OCI-LY7 (cell line): Measurements from ENCODE around the gene LRRC34. TPM values are rescaled to one million over a fixed set of nuclear protein-coding genes. Genes with fewer than 3 reads are reported as not detected.

Experiments
- BruUV-seq: library from RNA; stranded (reverse); fragments of 400-500 nt; replicated peaks from 2 replicates; lab custom pipeline; 2021; lab: Mats Ljungman, UMichigan
- CTCF ChIA-PET: fragments of 300-600 bp; sonication (Branson Sonifier 250); formaldehyde crosslinking; loops from one replicate; lab custom pipeline; 2022; ENCODE audit warnings: antibody characterized with exemption; ENCODE audit not compliant: unreplicated experiment; lab: Charles Lee
- POLR2A ChIA-PET: fragments of 300-600 bp; sonication (Branson Sonifier 250); formaldehyde crosslinking; loops from one replicate; lab custom pipeline; 2022; ENCODE audit warnings: antibody characterized with exemption; lab: Charles Lee
- DNase-seq: peaks from one replicate; pipeline ENCODE4 v3.0.0-alpha.2; 2015; ENCODE audit warnings: low spot score
- H2AFZ ChIP-seq: fragments of 200-600 bp; sonication (generic), shearing (Covaris generic); 2 replicates; pipeline ENCODE4 v1.6.1; 2014; ENCODE audit warnings: mild to moderate bottlenecking, antibody characterized with exemption, low read length, moderate library complexity
- H3K27ac ChIP-seq: fragments of 200-600 bp; sonication (generic); 2 replicates; pipeline ENCODE4 v1.5.1; 2014; ENCODE audit warnings: mixed run types, low read depth, mild to moderate bottlenecking, moderate library complexity, low read length, inconsistent platforms; ENCODE audit not compliant: poor library complexity, severe bottlenecking
- H3K36me3 ChIP-seq: fragments of 200-600 bp; sonication (generic); 2 replicates; pipeline ENCODE4 v1.6.1; 2014; ENCODE audit warnings: mild to moderate bottlenecking, antibody characterized with exemption, low read length, moderate library complexity, mixed read lengths; ENCODE audit not compliant: insufficient read depth
- H3K4me1 ChIP-seq: fragments of 200-600 bp; sonication (generic); 2 replicates; pipeline ENCODE4 v1.5.1; 2014; ENCODE audit warnings: mild to moderate bottlenecking, low read length; ENCODE audit not compliant: insufficient read depth, poor library complexity, severe bottlenecking
- H3K4me2 ChIP-seq: fragments of 200-600 bp; sonication (generic); 2 replicates; pipeline ENCODE4 v1.6.1; 2014; ENCODE audit warnings: mild to moderate bottlenecking, low read length
- H3K4me3 ChIP-seq: fragments of 200-600 bp; sonication (generic); 2 replicates; pipeline ENCODE4 v1.5.1; 2014; ENCODE audit warnings: mild to moderate bottlenecking, low read depth, low read length; ENCODE audit not compliant: poor library complexity, severe bottlenecking
- H3K79me2 ChIP-seq: fragments of 200-600 bp; sonication (generic); 2 replicates; pipeline ENCODE4 v1.6.1; 2016; ENCODE audit warnings: low read depth, mild to moderate bottlenecking, low read length, moderate library complexity, mixed read lengths; ENCODE audit not compliant: insufficient read depth
- H3K9me2 ChIP-seq: fragments of 200-600 bp; sonication (generic); 2 replicates; pipeline ENCODE4 v1.6.1; 2016; ENCODE audit warnings: mild to moderate bottlenecking, low read length, mixed read lengths; ENCODE audit not compliant: insufficient read depth
- H3K9me3 ChIP-seq: fragments of 200-600 bp; sonication (generic); 2 replicates; pipeline ENCODE4 v1.6.1; 2014; ENCODE audit warnings: mild to moderate bottlenecking, mixed run types, low read length, mixed read lengths
- H4K20me1 ChIP-seq: fragments of 200-600 bp; sonication (generic); 2 replicates; pipeline ENCODE4 v1.6.1; 2014; ENCODE audit warnings: mild to moderate bottlenecking, antibody characterized with exemption, low read length, moderate library complexity, mixed read lengths; ENCODE audit not compliant: insufficient read depth
- EZH2phosphoT487 ChIP-seq: fragments of 200-600 bp; sonication (generic); IDR thresholded peaks from 2 replicates; pipeline ENCODE4 v1.6.1; 2018; ENCODE audit warnings: low read depth, borderline replicate concordance, mild to moderate bottlenecking, mixed run types, antibody characterized with exemption, low read length, moderate library complexity, mixed read lengths
- intact Hi-C: fragments of 100-400 bp; cut with micrococcal nuclease; formaldehyde crosslinking; loops from one replicate; pipeline ENCODE4 v1.10.0; 2022; ENCODE audit not compliant: unreplicated experiment
- total RNA-seq, 2 experiments: library from RNA; depleted of rRNA in 1 of 2; stranded (reverse); fragments of >200 nt in 1 of 2; shearing (Covaris generic) in 1 of 2; gene quantifications; 2 replicates each; pipeline ENCODE4 v1.2.3, GENCODE V29; 2014 to 2022
- TF ChIP-seq, protein P1 (sequence below): fragments of 200-600 bp; sonication (generic); conservative IDR thresholded peaks from 2 replicates; pipeline ENCODE4 v1.5.1; 2014; ENCODE audit warnings: mild to moderate bottlenecking, antibody characterized with exemption, low read length, moderate library complexity, mixed read lengths

LRRC34 gene
- total RNA-seq, 2 experiments from 2014 or later, result 2.2 to 3.3 TPM

DNA sequence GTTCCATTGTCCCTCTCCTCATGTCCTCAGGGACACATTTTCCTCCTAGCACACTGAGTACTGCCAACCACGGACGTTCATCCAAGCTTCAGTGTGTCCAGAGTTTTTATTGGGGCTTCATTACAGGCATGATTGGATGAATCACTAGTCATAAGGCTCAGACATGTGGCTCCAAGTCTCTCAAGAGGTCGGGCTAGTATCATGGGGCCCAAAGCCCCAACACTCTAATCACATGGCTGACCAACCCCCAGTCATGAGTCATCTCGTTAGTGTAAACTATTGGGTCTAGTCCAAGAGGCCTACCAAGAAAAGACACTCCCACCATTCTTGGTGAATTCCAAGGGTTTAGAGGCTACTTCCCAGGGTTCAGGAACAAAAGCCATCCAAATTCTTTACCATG lies 52.2 kb downstream of the LRRC34 start:
- Histone ChIP-seq H3K4me1 (peaks cover 32% of the 10 kb centered on the region), H3K4me3 (no peak overlapping the region), H3K79me2 (no peaks in the 10 kb centered on the region), H3K9me3 (peaks cover 8% of the 10 kb centered on the region), H3K27ac (no peak overlapping the region), H2AFZ (no peak overlapping the region), H3K36me3 (no peaks in the 10 kb centered on the region; the same call in 1 of the 2 replicates), H4K20me1 (no peaks in the 10 kb centered on the region), H3K9me2 (no peaks in the 10 kb centered on the region), H3K4me2 (no peak overlapping the region)
- TF ChIP-seq, protein P1, sequence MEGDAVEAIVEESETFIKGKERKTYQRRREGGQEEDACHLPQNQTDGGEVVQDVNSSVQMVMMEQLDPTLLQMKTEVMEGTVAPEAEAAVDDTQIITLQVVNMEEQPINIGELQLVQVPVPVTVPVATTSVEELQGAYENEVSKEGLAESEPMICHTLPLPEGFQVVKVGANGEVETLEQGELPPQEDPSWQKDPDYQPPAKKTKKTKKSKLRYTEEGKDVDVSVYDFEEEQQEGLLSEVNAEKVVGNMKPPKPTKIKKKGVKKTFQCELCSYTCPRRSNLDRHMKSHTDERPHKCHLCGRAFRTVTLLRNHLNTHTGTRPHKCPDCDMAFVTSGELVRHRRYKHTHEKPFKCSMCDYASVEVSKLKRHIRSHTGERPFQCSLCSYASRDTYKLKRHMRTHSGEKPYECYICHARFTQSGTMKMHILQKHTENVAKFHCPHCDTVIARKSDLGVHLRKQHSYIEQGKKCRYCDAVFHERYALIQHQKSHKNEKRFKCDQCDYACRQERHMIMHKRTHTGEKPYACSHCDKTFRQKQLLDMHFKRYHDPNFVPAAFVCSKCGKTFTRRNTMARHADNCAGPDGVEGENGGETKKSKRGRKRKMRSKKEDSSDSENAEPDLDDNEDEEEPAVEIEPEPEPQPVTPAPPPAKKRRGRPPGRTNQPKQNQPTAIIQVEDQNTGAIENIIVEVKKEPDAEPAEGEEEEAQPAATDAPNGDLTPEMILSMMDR, result no peak
- no peak for TF ChIP-seq EZH2phosphoT487
- no peak for DNase-seq
- ChIA-PET POLR2A (interaction anchor here (0.6 to 3.4 kb wide), 4 partner anchors 12 to 326 kb away, joined by 3 to 18 read pairs (median 4); partner anchors contain the start of gene MYNN), CTCF (no interaction called here)
- intact Hi-C loops, result loop anchor here (5.0 kb wide), 3 partner anchors 87 to 552 kb away; no protein-coding TSS in a partner anchor
- BruUV-seq, result no TSS peak

DNA sequence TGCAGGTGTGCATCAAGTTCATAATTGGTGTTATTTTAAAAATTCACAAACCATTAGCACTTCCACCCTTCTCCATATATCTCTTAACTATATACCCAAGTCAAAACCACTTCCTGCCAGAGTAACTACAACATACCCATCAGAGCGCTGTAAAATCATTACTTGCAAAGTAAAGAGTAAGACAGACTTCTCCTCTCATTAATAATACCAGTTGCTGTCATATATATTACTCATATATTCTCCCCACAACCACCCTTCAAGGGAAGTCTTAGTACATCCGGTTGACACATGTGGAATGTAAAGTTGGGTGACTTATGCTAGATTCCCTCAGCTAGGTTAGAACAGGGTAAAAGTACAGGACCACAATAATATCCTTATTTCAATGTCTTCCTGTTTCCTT lies 53.4 kb downstream of the LRRC34 start:
- CTCF ChIA-PET, result no interaction called here
- no TSS peak for BruUV-seq
- Histone ChIP-seq H3K36me3 (no peaks in the 10 kb centered on the region; the same call in 1 of the 2 replicates), H3K9me2 (no peaks in the 10 kb centered on the region), H4K20me1 (no peaks in the 10 kb centered on the region), H2AFZ (peak overlapping the region; percentile 69; the same call in 1 of the 2 replicates), H3K4me1 (peaks cover 23% of the 10 kb centered on the region), H3K4me3 (no peak overlapping the region), H3K9me3 (peaks cover 8% of the 10 kb centered on the region), H3K27ac (peak overlapping the region; percentile 4), H3K4me2 (peak overlapping the region; percentile 50), H3K79me2 (no peaks in the 10 kb centered on the region)
- intact Hi-C loops, result no loop called here
- POLR2A ChIA-PET, result interaction anchor here (0.6 to 3.4 kb wide), 5 partner anchors 9 to 1109 kb away, joined by 3 to 18 read pairs (median 5); partner anchors contain the start of gene MYNN
- TF ChIP-seq EZH2phosphoT487, result no peak
- TF ChIP-seq, protein P1, result no peak
- peak; percentile 29 for DNase-seq

DNA sequence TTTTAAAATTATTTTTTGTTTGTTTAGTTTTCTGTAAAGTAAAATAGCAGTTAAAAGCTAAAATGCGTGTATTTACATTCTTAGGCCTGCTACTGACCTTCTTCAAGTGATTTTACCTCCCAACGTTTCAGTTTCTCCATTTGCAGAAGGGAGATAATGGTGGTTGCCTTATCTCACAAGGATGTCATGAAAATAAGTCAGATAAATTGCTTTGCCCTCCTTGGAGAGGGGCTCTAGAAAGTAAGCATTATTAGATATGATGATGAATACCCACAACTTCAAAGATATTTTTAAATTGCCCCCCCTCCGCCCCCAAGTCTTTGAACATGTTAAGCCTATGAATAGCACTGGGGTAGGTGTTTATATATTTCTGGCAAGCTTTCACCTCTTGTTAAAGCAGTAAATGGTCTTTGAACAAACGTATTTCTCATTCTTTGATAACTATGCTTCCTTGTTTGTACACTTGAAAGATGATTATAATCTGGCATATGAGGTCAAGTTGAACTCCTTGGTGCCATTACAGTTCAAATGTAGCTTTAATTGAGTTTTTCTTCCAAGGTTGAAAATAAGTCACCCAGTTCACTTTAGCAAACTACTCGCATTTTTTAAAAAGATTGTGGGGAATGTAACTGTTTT lies 54.2 kb downstream of the LRRC34 start:
- BruUV-seq, result no TSS peak
- H2AFZ ChIP-seq, result peak overlapping the region; percentile 69
- DNase-seq, result no peak
- intact Hi-C loops, result no loop called here
- H3K27ac ChIP-seq, result no peak overlapping the region
- no peaks in the 10 kb centered on the region for H4K20me1 ChIP-seq
- H3K9me2 ChIP-seq, result no peaks in the 10 kb centered on the region
- peaks cover 15% of the 10 kb centered on the region for H3K4me1 ChIP-seq
- H3K9me3 ChIP-seq, result peaks cover 5% of the 10 kb centered on the region
- H3K79me2 ChIP-seq, result no peaks in the 10 kb centered on the region
- no peak for TF ChIP-seq EZH2phosphoT487
- TF ChIP-seq, protein P1, result no peak
- ChIA-PET POLR2A (interaction anchor here (0.5 to 3.4 kb wide), 6 partner anchors 9 to 1659 kb away, joined by 3 to 18 read pairs (median 4); partner anchors contain the start of gene MYNN), CTCF (no interaction called here)
- no peak overlapping the region for H3K4me3 ChIP-seq
- no peaks in the 10 kb centered on the region; the same call in 1 of the 2 replicates for H3K36me3 ChIP-seq
- H3K4me2 ChIP-seq, result peak overlapping the region; percentile 50
